OCI-LY1 (cell line): ENCODE results near the gene AICDA.

Experiments used
- CTCF ChIP-seq: fragments of 200-600 bp; sonication (generic), shearing (Covaris generic); IDR thresholded peaks from 2 replicates; pipeline ENCODE4 v1.5.1; 2017; ENCODE audit warnings: mild to moderate bottlenecking, antibody characterized with exemption, low read length, moderate library complexity, mixed read lengths
- EZH2 ChIP-seq: fragments of 200-600 bp; sonication (generic), shearing (Covaris generic); IDR thresholded peaks from 2 replicates; pipeline ENCODE4 v1.8.0; 2017; ENCODE audit warnings: borderline replicate concordance, mixed run types, mild to moderate bottlenecking, antibody characterized with exemption, low read length, moderate library complexity, mixed read lengths

- TF ChIP-seq EZH2, result no peak
- no peak for TF ChIP-seq CTCF
Observed at GRCh38 chr12:8612629-8613028, at the start of gene AICDA.
